ENCODE measurements around the gene TMEM45A. TPM values are rescaled to one million over a fixed set of nuclear protein-coding genes. Genes with fewer than 3 reads are reported as not detected.
"Not testable (repeated sequence)": the region's sequence is repeated elsewhere in the genome, so short reads cannot be mapped to it uniquely, and the experiment has no call there.

TMEM45A gene, protein sequence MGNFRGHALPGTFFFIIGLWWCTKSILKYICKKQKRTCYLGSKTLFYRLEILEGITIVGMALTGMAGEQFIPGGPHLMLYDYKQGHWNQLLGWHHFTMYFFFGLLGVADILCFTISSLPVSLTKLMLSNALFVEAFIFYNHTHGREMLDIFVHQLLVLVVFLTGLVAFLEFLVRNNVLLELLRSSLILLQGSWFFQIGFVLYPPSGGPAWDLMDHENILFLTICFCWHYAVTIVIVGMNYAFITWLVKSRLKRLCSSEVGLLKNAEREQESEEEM
- total RNA-seq = 9.2 TPM

DNA sequence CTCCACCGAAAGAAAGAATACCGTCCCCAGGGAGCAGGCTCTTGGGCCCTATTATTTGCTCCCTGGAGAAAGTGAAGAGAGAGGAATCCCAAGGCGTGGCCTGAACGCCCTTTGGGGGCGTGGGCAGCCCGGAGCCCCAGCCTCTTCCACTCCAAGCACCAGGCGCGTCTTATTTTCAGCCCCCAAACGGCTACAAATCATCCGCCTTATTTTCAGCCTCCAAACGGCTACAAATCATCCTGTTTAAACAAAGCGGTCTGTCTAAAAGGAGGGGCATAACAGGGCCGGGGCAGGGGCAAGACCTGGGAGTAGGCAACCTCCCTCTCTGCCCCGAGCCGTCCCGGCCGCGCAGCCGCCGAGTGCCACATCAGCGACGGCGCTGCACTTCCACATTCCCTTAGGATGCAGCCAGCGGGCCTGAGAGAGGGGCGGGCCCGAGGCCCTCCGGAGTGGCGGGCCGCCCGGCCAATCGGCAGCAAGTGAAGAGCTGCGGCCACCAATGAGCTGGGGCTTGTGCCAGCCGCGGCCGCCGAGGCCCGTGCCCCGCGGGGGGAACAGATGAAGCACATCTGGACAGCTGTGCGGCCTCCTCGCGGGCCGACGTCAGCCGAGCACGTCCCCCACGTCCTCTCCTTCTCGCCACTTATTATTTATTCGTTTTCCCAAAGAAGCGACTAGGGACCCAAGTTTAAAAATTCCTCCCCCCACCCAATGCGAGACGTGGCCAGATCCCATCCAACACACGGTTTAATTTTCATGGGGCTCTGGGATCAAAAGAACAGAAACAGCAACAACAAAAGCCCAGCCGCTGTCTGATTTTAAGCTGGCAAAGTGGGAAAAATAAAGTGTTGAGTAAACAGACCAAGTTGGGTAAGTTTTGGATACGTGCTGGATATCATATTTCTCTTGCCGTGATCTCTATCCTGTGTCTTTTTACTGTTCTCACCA, at the start of gene TMEM45A:
Gene TMEM45A (plus strand): TSS at position 561 of the 948 bp plus-strand sequence. CDS start 62,593 bp downstream, outside the sequence.
- DNase-seq (ENCODE audit: low spot score) = peak; percentile 95

DNA sequence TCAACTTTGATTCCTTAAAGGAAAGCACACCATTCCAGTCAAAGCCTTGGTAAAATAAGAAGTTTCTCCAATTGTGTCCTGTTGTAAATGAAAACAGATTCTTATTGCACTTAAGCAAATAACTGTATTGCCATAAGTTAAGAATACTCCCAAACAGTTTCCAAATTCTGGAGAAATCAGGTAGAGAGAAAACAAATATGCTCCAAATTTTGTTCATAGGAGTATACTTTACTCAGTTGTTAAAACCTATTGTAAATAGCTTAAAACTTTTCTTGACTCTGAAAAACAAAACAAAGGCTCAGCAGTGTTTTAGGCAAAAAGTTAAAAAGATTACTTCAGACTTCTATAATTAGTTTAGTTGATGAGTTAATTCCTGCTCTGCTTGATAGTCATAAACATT, 48.7 kb upstream of the TMEM45A start:
- DNase-seq (ENCODE audit: low spot score) = no peak

DNA sequence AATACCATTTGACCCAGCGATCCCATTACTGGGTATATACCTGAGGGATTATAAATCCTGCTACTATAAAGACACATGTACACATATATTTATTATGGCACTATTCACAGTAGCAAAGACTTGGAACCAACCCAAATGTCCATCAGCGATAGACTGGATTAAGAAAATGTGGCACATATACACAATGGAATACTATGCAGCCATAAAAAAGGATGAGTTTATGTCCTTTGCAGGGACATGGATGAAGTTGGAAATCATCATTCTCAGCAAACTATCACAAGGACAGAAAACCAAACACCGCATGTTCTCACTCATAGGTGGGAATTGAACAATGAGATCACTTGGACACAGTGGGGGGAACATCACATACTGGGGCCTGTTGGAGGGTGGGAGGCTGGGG, 45.4 kb upstream of the TMEM45A start:
- not testable (repeated sequence) for DNase-seq (ENCODE audit: low spot score)

DNA sequence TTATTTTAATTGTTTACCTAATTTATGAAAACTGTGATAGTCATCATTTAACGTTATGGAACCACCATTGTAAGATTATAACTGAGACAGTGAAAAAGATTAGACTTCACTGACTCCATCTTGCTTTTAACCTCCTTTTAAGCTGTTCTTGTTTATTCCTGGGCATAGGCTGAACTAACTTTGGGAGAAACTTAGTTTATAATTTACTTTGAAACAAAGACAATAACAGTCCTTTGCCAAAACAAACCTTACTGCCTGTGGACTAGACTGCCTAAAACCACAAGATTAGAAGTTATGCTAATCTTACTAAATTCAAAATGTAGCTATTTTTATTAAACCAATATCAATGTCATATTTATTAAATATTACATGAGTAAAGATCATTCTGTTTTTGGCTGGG, 44.3 kb upstream of the TMEM45A start:
- DNase-seq (ENCODE audit: low spot score) = no peak

DNA sequence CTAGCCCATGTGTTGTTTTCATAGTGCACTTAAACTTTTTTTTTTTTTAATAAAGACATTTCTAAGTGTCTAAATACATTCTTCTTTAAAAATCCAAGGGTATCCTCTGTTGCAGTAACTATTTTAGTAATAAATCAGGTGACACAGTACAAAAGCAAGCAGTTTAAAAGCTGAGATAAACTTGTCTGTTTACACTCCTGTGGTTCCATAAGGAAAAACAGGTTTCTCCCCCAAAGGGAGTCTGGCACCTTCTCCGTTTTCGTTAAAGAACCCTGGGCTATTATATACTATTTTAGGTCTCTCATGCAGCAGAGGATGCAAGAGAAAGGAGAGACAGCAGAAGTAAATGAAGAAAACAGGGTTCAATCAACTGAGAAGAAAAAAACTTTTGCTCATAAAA, 43.2 kb upstream of the TMEM45A start:
- no peak for DNase-seq (ENCODE audit: low spot score)

DNA sequence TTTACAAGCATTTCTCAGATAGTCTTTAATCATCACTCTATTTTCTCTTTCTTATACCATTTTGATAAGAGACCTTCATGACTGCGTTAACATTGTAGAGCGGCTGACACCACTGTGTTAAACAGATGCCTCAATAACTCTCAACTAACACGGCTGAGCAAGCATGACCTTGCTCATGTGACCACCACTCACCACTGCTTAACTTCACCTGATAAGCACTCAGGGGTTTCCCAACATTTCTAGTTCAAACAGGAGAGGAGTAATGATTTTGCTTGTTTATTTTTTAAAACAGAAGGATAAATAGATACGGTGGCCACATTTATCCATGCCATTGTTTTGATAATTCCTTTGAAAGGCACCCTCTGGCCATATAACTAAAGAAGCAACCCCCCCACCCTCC, 37.7 kb upstream of the TMEM45A start:
- no peak for DNase-seq (ENCODE audit: low spot score)

DNA sequence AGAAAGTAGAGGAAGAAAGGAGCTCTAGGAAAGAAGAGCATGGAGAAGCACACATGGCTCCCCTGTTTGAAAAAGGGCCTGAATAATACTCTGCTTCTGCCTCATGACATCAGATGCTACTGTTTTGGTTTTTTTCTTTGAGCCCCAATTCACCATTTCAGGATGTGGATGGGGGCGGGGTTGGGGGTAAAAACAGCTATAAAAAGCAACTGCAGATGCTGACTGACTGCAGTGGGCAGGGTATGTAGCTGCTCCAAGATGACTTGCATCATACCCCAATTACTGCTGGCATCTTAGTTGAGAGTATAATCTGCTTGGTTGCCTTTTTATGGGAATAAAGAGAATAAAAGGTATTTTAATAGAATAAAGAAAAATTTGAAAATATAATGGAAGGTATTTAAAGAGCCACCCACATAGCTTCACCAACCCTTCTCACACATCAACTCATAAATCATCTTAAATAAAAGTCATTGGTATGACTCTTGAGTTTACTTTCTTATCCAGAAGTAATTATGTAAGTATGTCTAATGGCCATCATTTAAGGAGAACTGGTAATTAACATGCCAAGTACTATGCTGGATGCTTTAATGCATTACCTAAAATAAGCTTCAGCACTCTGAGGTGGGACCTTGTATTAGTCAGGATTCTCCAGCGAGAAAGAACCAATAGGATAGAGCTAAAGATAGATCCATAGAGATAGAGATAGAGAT, 36.4 kb upstream of the TMEM45A start:
- no peak for DNase-seq (ENCODE audit: low spot score)

DNA sequence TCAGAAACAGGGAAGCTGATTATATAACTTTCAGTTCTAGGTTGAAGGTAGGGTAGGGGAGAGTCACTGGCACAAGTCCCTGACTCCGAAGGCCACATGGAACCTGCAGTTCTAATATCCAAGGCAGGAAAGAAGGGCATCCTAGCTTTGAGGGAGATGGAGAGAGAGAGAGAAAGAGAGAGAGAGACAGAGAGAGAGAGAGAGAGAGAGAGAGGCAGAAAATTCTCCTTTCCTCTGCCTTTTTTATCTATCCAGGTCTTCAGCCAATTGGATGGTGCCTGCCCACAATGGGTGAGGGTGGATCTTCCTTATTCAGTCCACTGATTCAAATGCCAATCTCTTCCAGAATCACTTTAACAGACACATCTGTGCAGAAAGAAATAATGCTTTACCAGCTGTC, 35.7 kb upstream of the TMEM45A start:
- DNase-seq (ENCODE audit: low spot score) = no peak

DNA sequence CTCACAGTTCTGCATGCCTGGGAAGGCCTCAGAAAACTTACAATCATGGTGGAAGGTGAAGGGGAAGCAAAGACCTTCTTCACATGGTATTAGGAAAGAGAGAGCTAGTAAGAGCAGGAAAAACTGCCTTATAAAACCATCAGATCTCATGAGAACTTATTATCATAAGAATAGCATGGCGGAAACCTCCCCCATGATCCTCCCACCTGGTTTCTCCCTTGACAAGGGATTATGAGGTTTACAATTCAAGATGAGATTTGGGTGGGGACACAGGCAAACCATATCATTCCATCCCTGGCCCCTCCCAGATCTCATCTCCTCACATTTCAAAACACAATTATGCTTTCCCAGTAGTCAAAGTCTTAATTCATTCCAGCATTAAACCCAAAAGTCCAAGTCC, 34.6 kb upstream of the TMEM45A start:
- DNase-seq (ENCODE audit: low spot score) = no peak

DNA sequence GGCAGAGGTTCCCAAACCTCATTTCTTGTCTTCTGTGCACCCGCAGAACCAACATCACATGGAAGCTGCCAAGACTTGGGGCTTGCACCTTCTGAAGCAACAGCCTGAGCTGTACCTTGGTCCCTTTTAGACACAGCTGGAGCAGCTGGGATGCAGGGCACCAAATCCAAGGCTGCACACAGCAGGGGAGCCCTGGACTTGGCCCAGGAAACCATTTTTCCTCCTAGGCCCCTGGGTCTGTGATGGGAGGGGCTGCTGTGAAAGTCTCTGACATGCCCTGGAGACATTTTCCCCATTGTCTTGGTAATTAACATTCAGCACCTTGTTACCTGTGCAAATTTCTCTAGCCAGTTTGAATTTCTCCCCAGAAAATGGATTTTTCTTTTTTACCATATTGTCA, 33.6 kb upstream of the TMEM45A start:
- DNase-seq (ENCODE audit: low spot score) = no peak

DNA sequence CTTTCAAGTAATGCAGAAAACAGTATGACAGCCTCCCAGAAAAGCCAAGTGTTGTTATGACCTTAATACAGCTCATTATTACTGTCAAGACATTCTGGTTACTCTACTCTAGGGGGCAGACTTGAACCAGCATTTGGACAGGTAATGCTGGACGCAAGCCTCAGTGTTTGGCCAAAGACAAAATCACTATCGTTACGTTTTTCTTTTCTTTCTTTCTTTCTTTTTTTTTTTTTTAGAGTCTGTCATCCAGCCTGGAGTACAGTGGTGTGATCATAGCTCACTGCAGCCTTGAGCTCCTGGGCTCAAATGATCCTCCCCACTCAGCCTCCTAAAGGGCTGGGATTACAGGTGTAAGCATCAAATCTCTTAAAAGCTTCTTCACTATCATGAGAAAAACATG, 29.4 kb upstream of the TMEM45A start:
- DNase-seq (ENCODE audit: low spot score) = peak; percentile 50

DNA sequence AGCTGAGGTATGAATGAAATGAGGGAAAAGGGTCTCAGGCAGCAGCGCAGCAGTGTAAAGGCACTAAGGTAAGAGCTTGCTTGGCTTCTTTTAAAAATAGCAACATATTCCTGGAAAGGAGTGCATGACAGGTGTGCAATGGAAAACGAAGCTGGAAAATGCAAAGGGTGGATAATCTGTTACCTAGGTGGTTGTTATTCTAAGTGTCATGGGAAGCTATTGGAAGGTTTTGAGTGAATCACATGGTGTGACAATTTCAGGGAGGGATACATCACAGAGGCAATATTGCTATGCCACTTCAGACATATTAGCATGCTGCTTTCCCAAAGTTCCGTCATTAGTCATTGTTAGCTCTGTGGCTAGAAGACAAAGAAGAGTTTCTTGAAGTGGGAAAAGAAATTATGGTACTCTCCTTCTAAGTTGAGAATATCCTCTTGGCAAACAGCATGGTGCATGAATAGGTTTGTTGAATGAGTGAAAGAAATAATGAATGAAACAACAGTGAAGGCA, 28.7 kb upstream of the TMEM45A start:
- no peak for DNase-seq (ENCODE audit: low spot score)

DNA sequence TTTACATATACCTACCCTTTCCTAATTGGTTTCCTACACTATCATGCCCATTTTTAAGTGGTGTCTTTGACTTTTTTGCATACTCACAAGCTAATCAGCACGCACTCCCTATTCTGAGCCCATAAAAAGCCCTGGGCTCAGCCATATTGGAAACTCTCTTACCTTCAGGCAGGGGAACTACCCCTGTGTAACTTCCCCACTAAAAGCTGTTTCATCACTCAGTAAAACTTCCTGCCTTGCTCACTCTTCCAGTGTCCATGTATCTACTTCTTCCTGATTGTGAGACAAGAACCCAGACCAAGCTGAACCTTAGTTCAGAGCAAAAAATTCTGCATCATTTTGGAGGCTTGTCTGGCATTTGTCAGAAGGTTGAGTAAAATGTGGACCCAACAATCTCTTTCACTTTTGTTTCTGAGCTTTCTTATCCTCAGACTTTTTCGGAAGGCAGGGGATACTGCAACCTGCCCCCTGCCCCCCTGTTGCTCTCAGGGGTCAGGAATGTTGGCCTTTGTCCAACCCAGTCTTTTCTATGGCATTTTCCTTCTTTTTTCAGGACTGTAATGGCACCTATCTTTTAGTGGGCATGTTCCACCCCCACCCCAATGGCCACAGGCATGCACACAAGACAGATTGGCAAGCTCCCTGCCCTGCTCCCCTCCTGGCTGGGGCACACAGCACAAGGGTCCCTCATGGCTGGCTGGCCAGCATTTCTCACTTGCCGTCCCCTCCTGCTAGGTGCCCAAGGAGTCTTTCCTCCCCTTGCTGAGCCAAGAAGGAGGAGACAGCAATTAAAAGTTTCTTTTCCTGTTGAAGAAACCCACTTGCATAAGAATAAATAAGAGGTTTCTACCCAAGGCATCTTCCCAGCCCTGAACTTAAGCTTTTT, 26.3 kb upstream of the TMEM45A start:
- no peak for DNase-seq (ENCODE audit: low spot score)

DNA sequence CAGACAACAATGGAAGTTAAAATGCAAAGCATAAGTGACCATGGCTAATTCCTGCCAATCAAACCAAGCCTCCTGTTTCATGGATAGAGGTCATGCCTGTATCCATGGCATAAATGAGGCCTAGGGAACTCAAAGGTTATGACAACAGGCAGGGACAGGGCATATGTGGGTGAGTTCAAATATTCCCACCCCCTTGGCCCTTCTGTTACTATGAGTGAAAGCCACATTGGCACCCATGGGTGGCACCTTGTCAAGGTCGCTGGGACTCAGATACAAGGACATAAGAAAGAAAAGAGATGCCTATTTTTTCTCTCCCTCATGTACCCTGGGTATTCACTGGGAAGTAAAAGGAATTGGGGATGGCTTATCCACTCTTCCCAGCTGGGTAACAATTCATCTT, 25.3 kb upstream of the TMEM45A start:
- no peak for DNase-seq (ENCODE audit: low spot score)

DNA sequence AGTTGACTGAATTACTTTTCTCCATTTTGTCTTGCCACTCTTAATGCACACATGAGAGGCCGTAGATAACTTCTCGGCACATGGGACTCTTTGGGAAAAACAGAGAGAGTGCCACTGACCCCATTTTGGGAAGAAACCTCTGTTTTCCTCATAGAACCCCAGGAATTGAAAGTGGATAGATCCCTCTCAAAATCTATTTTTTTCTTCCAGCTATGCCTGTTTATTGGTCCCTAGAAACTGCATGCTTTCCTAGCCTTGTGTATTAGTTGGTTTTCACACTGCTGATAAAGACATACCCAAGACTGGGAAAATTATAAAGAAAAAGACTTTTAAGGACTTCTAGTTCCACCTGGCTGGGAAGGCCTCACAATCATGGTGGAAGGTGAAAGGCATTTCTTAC, 23.7 kb upstream of the TMEM45A start:
- DNase-seq (ENCODE audit: low spot score) = no peak

DNA sequence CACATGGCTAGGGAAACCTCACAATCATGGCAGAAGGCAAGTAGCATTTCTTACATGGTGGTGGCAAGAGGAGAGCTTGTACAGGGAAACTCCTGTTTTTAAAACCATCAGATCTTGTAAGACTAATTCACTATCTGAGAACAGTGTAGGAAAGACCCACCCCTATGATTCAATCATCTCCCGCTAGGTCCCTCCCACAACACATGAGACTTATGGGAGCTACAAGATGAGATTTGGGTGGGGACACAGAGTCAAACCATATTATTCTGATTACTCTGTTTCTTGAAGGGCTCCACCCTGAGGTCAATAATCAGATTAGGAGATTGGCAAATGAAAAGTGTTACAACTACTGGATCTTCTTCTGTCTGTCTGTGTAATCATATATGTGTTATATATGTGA, 21.5 kb upstream of the TMEM45A start:
- DNase-seq (ENCODE audit: low spot score) = no peak

DNA sequence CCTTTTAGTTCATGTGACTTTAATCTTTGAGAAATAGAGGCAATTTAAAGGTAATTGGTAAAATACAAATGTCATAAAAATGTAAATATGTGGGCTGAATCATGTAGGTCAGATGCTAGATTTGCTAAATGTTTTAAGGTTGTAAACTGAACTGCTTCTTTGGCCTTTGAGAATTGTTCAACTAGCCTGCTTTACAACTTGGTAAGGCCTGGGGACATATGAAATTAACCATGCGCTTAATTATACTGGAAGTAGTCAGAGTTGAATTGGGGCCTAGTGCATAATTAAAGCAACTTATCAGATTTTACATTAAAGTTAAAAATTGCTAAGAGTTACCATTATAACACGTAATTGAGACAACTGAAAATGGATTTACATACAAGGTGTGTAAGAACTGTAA, 21.0 kb upstream of the TMEM45A start:
- no peak for DNase-seq (ENCODE audit: low spot score)

DNA sequence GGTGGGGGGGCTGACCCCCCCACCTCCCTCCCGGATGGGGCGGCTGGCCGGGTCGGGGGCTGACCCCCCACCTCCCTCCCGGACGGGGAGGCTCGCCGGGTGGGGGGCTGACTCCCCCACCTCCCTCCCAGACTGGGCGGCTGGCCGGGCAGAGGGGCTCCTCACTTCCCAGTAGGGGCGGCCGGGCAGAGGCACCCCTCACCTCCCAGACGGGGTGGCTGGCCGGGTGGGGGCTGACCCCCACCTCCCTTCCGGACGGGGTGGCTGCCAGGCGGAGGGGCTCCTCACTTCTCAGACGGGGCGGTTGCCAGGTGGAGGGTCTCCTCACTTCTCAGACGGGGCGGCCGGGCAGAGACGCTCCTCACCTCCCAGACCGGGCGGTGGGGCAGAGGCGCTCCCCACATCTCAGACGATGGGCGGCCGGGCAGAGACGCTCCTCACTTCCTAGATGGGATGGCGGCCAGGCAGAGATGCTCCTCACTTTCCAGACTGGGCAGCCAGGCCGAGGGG, 14.5 kb upstream of the TMEM45A start:
- not testable (repeated sequence) for DNase-seq (ENCODE audit: low spot score)

DNA sequence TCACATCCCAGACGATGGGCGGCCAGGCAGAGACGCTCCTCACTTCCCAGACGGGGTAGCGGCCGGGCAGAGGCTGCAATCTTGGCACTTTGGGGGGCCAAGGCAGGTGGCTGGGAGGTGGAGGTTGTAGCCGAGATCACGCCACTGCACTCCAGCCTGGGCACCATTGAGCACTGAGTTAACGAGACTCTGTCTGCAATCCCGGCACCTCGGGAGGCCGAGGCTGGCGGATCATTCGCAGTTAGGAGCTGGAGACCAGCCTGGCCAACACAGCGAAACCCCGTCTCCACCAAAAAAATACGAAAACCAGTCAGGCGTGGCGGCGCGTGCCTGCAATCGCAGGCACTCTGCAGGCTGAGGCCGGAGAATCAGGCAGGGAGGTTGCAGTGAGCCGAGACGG, 13.9 kb upstream of the TMEM45A start:
- not testable (repeated sequence) for DNase-seq (ENCODE audit: low spot score)

DNA sequence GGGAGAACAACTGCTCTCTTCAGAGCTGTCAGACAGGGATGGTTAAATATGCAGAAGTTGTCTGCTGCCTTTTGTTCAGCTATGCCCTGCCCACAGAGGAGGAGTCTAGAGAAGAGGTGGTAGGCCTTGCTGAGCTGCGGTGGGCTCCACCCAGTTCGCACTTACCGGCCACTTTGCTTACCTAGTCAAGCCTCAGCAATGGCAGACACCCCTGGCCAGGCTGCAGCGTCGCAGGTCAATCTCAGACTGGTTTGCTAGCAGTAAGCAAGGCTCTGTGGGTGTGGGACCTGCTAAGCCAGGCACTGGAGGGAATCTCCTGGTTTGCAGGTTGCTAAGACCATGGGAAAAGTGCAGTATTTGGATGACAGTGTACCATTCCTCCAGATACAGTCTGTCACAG, 12.3 kb upstream of the TMEM45A start:
- no peak for DNase-seq (ENCODE audit: low spot score)

DNA sequence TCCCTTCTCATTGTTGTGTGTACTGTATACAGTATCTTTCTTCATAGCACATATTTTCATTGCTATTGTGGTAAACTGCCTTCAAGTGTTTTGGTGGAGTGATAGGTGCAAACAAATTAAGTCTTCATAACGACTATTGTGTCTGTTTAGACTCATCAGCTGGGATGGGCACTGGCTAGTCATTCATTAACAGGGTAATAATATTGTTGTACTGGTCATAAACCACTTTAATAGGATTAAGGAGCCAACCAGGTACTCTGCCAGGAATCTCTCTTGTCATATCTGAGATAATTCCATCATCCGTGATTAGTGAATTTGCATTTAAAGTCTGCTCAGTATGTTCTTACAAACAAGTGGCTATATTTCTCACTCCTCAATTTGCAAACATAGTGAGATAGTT, 10.2 kb upstream of the TMEM45A start:
- no peak for DNase-seq (ENCODE audit: low spot score)
